HG03558 (cell line): Measurements from ENCODE around the gene MYADML2.

Experiments
- ATAC-seq: cut with Tn5 transposase; IDR thresholded peaks from one replicate; pipeline ENCODE4 v1.9.1; 2021; ENCODE audit warnings: moderate number of reproducible peaks; ENCODE audit not compliant: unreplicated experiment; ENCODE audit errors: extremely low read depth

The MYADML2 gene

GRCh38 chr17:81980122-81980521 lies 33.1 kb upstream of the MYADML2 start:
- ATAC-seq = no peak

DNA sequence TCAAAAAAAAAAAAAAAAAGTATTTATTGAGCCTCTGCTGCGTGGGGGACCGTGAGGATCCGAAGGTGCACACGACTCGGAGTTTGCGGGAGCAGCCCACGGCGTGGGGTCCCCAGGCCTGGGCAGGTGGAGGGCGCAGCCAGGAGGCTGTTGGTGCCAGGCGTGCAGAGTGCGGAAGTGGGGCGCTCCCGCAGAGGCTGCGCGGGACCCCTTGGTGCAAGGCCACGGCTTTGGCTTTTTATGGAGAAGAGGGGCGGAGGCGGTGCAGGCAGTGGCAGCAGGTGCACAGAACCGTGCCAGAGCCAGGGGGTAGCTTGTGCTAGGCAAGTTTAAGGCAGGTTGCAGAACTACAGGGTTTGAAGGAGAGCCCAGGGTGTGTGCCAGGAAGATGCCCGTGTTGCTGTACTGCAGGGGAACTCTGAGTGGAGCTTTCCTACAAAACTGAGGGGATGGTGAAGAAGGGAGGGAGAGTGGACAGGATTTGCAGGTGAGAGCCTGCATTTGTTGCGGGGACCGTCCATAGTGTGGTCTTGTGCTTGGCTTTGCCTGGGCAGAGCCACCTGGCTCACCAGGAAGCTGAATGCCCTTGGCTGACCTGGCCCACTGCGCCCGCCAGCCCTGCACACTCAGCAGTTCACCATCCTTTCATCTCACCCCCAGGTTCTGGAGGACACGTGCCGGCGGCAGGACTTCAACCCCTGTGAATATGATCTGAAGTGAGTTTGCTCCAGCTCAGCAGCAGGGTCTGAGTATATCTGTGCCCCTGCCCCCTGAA lies 31.7 kb upstream of the MYADML2 start:
- no peak for ATAC-seq

- ATAC-seq = peak; percentile 53
These were observed 30.3 kb upstream of the MYADML2 start, which contains the start of gene ASPSCR1 for GRCh38 chr17:81977211-81977808. TSS of gene ASPSCR1 (plus strand) at chr17:81977629. CDS start at chr17:81977647, 18 bp downstream.

DNA sequence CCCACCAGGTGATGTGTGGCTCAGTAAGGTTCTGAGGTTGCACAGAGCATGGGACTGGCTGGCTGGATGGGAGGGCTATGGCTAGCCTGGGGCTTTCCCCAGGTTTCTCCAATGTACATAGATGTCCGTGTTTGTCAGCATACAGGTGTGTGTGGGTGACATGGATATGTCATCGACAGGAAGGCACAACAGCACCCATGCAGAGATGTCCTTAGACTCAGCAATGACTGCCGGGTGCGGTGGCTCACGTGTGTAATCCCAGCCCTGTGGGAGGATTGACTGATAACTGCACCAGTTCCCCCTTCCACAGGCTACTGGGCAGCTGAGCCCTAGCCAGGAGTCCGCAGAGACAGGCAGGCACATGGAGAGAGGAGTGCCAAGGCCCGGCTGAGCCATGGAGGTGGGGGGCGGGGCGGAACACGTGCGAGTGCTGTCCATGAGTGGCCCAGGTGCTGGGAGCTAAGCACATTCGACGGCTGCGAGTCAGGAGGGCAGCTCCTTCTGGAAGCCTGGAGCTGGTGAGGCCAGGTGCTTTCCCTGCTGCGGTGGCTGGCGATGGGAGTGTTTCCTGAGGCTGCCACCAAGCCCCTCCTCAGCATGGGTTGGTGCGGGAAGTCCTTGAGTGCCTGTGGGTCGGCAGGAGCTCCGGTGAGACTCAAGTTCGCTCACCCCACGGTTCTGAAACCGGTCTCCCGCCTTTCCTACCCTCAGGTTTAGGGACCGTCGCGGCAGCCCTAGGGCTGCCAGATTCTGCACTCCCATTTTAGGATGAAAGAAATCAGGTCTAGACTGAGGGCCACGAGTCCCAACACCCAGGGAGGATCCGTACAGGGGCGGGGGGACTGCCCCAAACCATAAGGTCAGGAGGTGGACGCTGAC lies 29.5 kb upstream of the MYADML2 start:
- no peak for ATAC-seq

DNA sequence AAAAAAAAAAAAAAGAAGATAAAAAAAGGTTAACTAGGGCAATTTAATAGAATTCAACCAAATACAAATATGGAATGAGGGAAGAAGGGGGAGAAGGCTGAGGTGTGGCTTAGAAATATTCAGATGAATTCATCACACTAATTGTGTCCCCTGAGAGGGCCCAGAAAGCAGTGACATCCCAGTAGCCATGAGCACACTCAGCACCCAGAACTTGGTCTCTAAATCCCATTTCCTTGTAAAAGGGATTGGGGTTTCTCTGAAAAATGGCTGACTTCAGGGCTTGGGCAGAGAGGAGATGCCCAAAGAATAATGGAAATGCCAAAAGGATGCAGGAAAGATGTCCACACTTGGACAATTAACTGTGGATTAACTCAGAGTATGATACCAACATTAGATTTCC lies 26.4 kb upstream of the MYADML2 start:
- no peak for ATAC-seq

- ATAC-seq = no peak
These were observed 22.1 kb upstream of the MYADML2 start for GRCh38 chr17:81968850-81969812.

GRCh38 chr17:81968396-81968745 lies 21.3 kb upstream of the MYADML2 start:
- no peak for ATAC-seq

- no peak for ATAC-seq
These were observed 20.7 kb upstream of the MYADML2 start for GRCh38 chr17:81967533-81968395.

GRCh38 chr17:81967244-81967532 lies 20.2 kb upstream of the MYADML2 start:
- ATAC-seq = no peak

- ATAC-seq = no peak
These were observed 19.6 kb upstream of the MYADML2 start for GRCh38 chr17:81966343-81967243.

DNA sequence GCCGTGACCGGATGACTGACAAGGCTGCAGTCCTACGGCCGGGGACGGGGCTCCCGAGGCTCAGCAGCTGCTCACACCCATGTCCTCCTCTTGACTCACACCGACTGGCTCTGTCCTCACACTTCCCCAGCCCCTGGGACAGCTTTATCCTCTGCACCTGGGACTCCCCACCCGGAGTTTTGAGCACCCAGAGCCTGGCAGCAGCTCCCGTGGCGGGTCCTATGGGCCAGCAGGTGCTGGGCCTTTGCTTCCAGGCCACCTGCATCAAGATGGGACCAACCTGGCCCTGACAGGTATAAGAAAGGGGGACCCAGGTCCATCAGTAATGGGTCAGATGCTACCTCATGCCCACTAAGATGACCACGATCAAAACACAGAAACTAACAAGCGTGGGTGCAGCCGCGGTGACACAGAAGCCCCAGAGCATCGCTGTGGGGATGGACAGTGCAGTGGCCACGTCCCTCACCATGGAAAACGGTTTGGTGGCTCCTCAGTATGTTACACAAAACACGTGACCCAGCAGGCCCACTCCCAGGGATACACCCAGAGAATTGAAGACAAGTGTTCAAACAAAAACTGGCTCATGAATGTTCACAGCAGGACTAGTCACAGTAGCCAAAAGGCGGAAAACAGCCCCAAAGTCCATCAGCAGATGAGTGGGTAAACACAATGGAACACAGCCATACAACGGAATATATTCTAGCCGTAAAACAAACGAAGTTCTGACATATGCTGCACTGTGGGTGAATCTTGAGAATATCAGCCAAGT lies 17.2 kb upstream of the MYADML2 start:
- no peak for ATAC-seq

DNA sequence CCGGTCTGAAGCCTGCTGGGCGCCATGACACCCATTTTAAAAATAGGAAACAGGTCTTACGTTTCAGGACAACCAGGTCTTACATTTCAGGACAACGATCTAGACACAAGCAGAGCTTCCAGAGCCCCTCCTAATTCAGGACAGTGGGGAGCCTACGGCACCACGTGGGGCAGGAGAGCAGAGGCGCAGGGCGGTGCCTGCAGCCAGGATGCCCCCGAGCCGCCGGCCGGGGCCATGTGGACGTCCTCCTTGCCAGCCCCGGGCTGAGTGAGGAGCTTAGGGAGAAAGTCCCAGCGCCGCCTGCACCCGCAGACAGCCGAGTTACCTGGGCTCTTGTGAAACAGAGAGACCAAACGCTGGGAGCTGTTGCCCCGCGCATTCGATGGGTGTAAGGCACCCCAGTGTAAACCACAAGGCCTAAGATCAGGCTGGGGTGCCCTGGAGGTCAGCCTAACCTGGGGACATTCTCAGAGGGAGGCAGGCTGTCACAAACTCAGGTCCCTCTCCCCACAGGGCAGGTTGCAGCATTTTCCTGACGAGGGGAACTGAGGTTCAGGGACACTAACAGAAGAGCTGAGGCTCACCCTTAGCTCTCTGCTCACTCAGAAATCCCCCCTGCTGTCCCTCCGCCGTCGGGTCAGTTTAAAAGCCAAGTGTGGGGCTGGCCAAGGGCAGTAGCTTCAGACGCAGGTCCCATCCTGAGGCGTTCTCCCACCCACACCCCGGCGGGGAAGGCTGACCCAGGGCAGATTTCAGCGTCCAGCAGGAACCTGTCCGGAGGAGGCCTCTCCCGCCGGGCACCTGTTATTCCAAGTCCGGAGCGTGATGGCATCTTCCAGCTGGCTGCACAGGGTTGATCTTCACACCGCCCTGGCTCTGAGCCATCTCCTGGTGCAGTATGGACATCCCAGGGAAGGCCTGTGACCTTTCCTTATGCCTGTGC lies 15.7 kb upstream of the MYADML2 start:
- ATAC-seq = no peak

GRCh38 chr17:81961521-81962498 lies 14.8 kb upstream of the MYADML2 start:
- ATAC-seq = no peak

DNA sequence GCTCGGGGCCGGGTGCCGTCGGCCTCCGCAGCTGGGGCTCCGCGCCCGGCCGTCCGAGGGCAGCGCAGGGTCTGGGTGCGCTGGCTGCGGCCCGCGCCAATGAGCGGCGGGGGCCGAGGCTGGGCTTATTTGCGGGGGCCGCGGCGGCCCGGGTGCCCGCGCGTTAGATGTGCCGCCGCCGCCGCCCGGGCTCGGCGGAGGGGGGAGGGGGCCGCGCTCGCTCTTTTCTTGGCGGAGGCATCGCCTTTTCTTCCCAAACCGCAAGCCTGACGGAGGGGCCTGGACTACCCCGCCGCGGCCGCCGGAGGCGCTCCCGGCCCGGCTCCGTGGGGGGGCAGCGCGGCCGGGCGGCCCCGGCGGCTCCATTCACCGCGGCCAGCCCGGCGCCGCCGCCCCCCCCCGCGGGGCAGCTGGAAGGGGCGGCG lies 14.1 kb upstream of the MYADML2 start, which contains the start of gene NOTUM:
TSS of gene NOTUM (minus strand) at position 101 of the 425 bp plus-strand sequence. CDS start 278 bp downstream, outside the sequence.
- ATAC-seq = no peak
